Stimulated activated CD8-positive, alpha-beta memory T cell treated with anti-CD3 and anti-CD28 coated beads, Interleukin-12 subunit alpha, Interleukin-12 subunit beta, amount 100 ng/mL, for 24 hours (primary cell): Measurements from ENCODE around the gene ARHGAP18.

Experiments used
- DNase-seq: peaks from one replicate; pipeline ENCODE4 v3.0.0-alpha.2; 2020; ENCODE audit errors: extremely low read depth

The ARHGAP18 gene

GRCh38 chr6:129725341-129725740 lies 15.4 kb upstream of the ARHGAP18 start:
- no peak for DNase-seq

GRCh38 chr6:129719692-129720091 lies 9.7 kb upstream of the ARHGAP18 start:
- DNase-seq: no peak

- no peak for DNase-seq
Observed at GRCh38 chr6:129717277-129717676, 7.3 kb upstream of the ARHGAP18 start.

GRCh38 chr6:129713806-129714333 lies 3.9 kb upstream of the ARHGAP18 start:
- DNase-seq: no peak

- DNase-seq: no peak
Observed at GRCh38 chr6:129711271-129711631, 1.3 kb upstream of the ARHGAP18 start.

- DNase-seq: no peak
Observed at GRCh38 chr6:129710450-129711270, 683 bp upstream of the ARHGAP18 start.

GRCh38 chr6:129709196-129709768 lies 695 bp downstream of the ARHGAP18 start:
- DNase-seq: no peak

GRCh38 chr6:129708496-129709195 lies 1.3 kb downstream of the ARHGAP18 start:
- DNase-seq: no peak

- no peak for DNase-seq
Observed at GRCh38 chr6:129707882-129708495, 2.0 kb downstream of the ARHGAP18 start.

- DNase-seq: no peak
Observed at GRCh38 chr6:129707028-129707427, 2.9 kb downstream of the ARHGAP18 start.

GRCh38 chr6:129705212-129705611 lies 4.8 kb downstream of the ARHGAP18 start:
- DNase-seq: no peak

- DNase-seq: no peak
Observed at GRCh38 chr6:129704708-129705107, 5.3 kb downstream of the ARHGAP18 start.

GRCh38 chr6:129701721-129702455 lies 8.1 kb downstream of the ARHGAP18 start:
- no peak for DNase-seq

- no peak for DNase-seq
Observed at GRCh38 chr6:129700666-129701065, 9.3 kb downstream of the ARHGAP18 start.

- no peak for DNase-seq
Observed at GRCh38 chr6:129699659-129700058, 10.3 kb downstream of the ARHGAP18 start.

- no peak for DNase-seq
Observed at GRCh38 chr6:129698430-129698829, 11.5 kb downstream of the ARHGAP18 start.

- DNase-seq: no peak
Observed at GRCh38 chr6:129697788-129698187, 12.2 kb downstream of the ARHGAP18 start.

- DNase-seq: no peak
Observed at GRCh38 chr6:129696843-129697242, 13.1 kb downstream of the ARHGAP18 start.

GRCh38 chr6:129696028-129696418 lies 14.0 kb downstream of the ARHGAP18 start:
- no peak for DNase-seq

GRCh38 chr6:129695373-129696027 lies 14.5 kb downstream of the ARHGAP18 start:
- DNase-seq: no peak

- no peak for DNase-seq
Observed at GRCh38 chr6:129694036-129694435, 15.9 kb downstream of the ARHGAP18 start.
